Activated T-cell treated with anti-CD3 and anti-CD28 coated beads for 1 hour (primary cell): ENCODE results near the gene C20orf144.
A peak's percentile ranks its signal among the peaks of the same experiment; 100 is the strongest.

ENCODE experiments used
- DNase-seq: peaks from one replicate; pipeline ENCODE4 v3.0.0-alpha.2; 2020; ENCODE audit warnings: low read depth

Gene C20orf144

GRCh38 chr20:33677991-33678702, 16.0 kb downstream of the C20orf144 start:
- DNase-seq = no peak

- no peak for DNase-seq
Observed at GRCh38 chr20:33679758-33680485, 17.8 kb downstream of the C20orf144 start.

GRCh38 chr20:33680686-33681085, 18.6 kb downstream of the C20orf144 start:
- DNase-seq = no peak

- no peak for DNase-seq
Observed at GRCh38 chr20:33681288-33681687, 19.2 kb downstream of the C20orf144 start.

GRCh38 chr20:33681728-33682353, 19.7 kb downstream of the C20orf144 start:
- DNase-seq = no peak

GRCh38 chr20:33684533-33685327, 22.6 kb downstream of the C20orf144 start:
- no peak for DNase-seq

GRCh38 chr20:33685328-33686099, 23.4 kb downstream of the C20orf144 start:
- DNase-seq = no peak

- DNase-seq = peak; percentile 89
Observed at GRCh38 chr20:33686100-33686983, 24.2 kb downstream of the C20orf144 start, which contains the start of gene E2F1. TSS of gene E2F1 (minus strand) at chr20:33686385. CDS start at chr20:33686264, 121 bp downstream.

GRCh38 chr20:33686984-33687366, 24.8 kb downstream of the C20orf144 start:
- DNase-seq = no peak

- no peak for DNase-seq
Observed at GRCh38 chr20:33687370-33687915, 25.3 kb downstream of the C20orf144 start.

- DNase-seq = no peak
Observed at GRCh38 chr20:33687993-33688937, 26.1 kb downstream of the C20orf144 start.

- no peak for DNase-seq
Observed at GRCh38 chr20:33688938-33689424, 26.9 kb downstream of the C20orf144 start.

- no peak for DNase-seq
Observed at GRCh38 chr20:33689493-33689892, 27.4 kb downstream of the C20orf144 start.

- peak; percentile 33 for DNase-seq
Observed at GRCh38 chr20:33689973-33690372, 27.8 kb downstream of the C20orf144 start.

- no peak for DNase-seq
Observed at GRCh38 chr20:33693289-33693688, 31.2 kb downstream of the C20orf144 start.

- DNase-seq = no peak
Observed at GRCh38 chr20:33693741-33694638, 31.9 kb downstream of the C20orf144 start.

- no peak for DNase-seq
Observed at GRCh38 chr20:33694639-33695012, 32.5 kb downstream of the C20orf144 start.

- no peak for DNase-seq
Observed at GRCh38 chr20:33696448-33696847, 34.3 kb downstream of the C20orf144 start.
